GM19438 (cell line): ENCODE measurements around the gene OR4C16.

Experiments
- ATAC-seq: cut with Tn5 transposase; IDR thresholded peaks from one replicate; pipeline ENCODE4 v1.9.1; 2021; ENCODE audit warnings: low read depth; ENCODE audit not compliant: unreplicated experiment

Gene OR4C16

GRCh38 chr11:55571828-55572227 is at the start of gene OR4C16:
Gene OR4C16 (plus strand): TSS chr11:55572128. CDS start chr11:55572128, 0 bp downstream.
- no peak for ATAC-seq

GRCh38 chr11:55554169-55554568 is 17.8 kb upstream of the OR4C16 start, which contains the start of gene OR4C15:
Gene OR4C15 (plus strand): TSS chr11:55554469. CDS start chr11:55554469, 0 bp downstream.
- no peak for ATAC-seq

GRCh38 chr11:55572548-55572947 is 620 bp downstream of the OR4C16 start:
- ATAC-seq = no peak

- ATAC-seq = no peak
These were observed 35.6 kb downstream of the OR4C16 start, which contains the start of gene OR4C11 for GRCh38 chr11:55607545-55607944. Gene OR4C11 (minus strand): TSS chr11:55607645. CDS start chr11:55604373, 3,272 bp downstream.
